ENCODE results near the gene COL6A1.
"Not testable (repeated sequence)": the region's sequence is repeated elsewhere in the genome, so short reads cannot be mapped to it uniquely, and the experiment has no call there.

The COL6A1 gene

GRCh38 chr21:46046471-46046870 is 64.9 kb downstream of the COL6A1 start:
- H3K27ac ChIP-seq (ENCODE audit: low read length): no peak overlapping the region
- H3K4me3 ChIP-seq (ENCODE audit: low read length in 2 of 2): no peak overlapping the region
- no peaks in the 10 kb centered on the region for H3K27me3 ChIP-seq (ENCODE audit: control insufficient read depth in 1 of 2, insufficient read depth in 2 of 2, low read length in 2 of 2)
- peaks cover 18% of the 10 kb centered on the region for H3K4me1 ChIP-seq (ENCODE audit: control insufficient read depth, insufficient read depth, low read length)
- no peaks in the 10 kb centered on the region for H3K36me3 ChIP-seq (ENCODE audit: control insufficient read depth in 2 of 2, insufficient read depth in 2 of 2, low read length in 2 of 2)
- no peaks in the 10 kb centered on the region for H3K9me3 ChIP-seq (ENCODE audit: control insufficient read depth in 2 of 2, low read length in 2 of 2)
- H3K9ac ChIP-seq (ENCODE audit: low read length in 2 of 2): no peak overlapping the region

- not testable (repeated sequence) for H3K27ac ChIP-seq (ENCODE audit: low read length); H3K9me3 ChIP-seq (ENCODE audit: control insufficient read depth in 2 of 2, low read length in 2 of 2); H3K36me3 ChIP-seq (ENCODE audit: control insufficient read depth in 2 of 2, insufficient read depth in 2 of 2, low read length in 2 of 2); H3K9ac ChIP-seq (ENCODE audit: low read length in 2 of 2); H3K4me3 ChIP-seq (ENCODE audit: low read length in 2 of 2); H3K27me3 ChIP-seq (ENCODE audit: control insufficient read depth in 1 of 2, insufficient read depth in 2 of 2, low read length in 2 of 2)
- H3K4me1 ChIP-seq (ENCODE audit: control insufficient read depth, insufficient read depth, low read length): peaks cover 18% of the 10 kb centered on the region
These were observed 65.3 kb downstream of the COL6A1 start for GRCh38 chr21:46046906-46047305.

- Histone ChIP-seq H3K36me3 (ENCODE audit: control insufficient read depth in 2 of 2, insufficient read depth in 2 of 2, low read length in 2 of 2) (no peaks in the 10 kb centered on the region), H3K27ac (ENCODE audit: low read length) (peak overlapping the region; percentile 76), H3K4me3 (ENCODE audit: low read length in 2 of 2) (peak overlapping the region in 1 of 2 donors; percentile 3), H3K4me1 (ENCODE audit: control insufficient read depth, insufficient read depth, low read length) (peaks cover 22% of the 10 kb centered on the region), H3K9me3 (ENCODE audit: control insufficient read depth in 2 of 2, low read length in 2 of 2) (no peaks in the 10 kb centered on the region), H3K27me3 (ENCODE audit: control insufficient read depth in 1 of 2, insufficient read depth in 2 of 2, low read length in 2 of 2) (no peaks in the 10 kb centered on the region), H3K9ac (ENCODE audit: low read length in 2 of 2) (peak overlapping the region; percentile 13 to 51)
These were observed 67.6 kb downstream of the COL6A1 start for GRCh38 chr21:46048926-46049889.

GRCh38 chr21:46049890-46050667 is 68.5 kb downstream of the COL6A1 start:
- no peaks in the 10 kb centered on the region for H3K36me3 ChIP-seq (ENCODE audit: control insufficient read depth in 2 of 2, insufficient read depth in 2 of 2, low read length in 2 of 2)
- no peak overlapping the region for H3K4me3 ChIP-seq (ENCODE audit: low read length in 2 of 2)
- peak overlapping the region; percentile 76 for H3K27ac ChIP-seq (ENCODE audit: low read length)
- H3K9me3 ChIP-seq (ENCODE audit: control insufficient read depth in 2 of 2, low read length in 2 of 2): no peaks in the 10 kb centered on the region
- H3K27me3 ChIP-seq (ENCODE audit: control insufficient read depth in 1 of 2, insufficient read depth in 2 of 2, low read length in 2 of 2): no peaks in the 10 kb centered on the region
- peaks cover 28% of the 10 kb centered on the region for H3K4me1 ChIP-seq (ENCODE audit: control insufficient read depth, insufficient read depth, low read length)
- peak overlapping the region in 1 of 2 donors; percentile 13 for H3K9ac ChIP-seq (ENCODE audit: low read length in 2 of 2)

GRCh38 chr21:46050668-46051378 is 69.3 kb downstream of the COL6A1 start:
- H3K9me3 ChIP-seq (ENCODE audit: control insufficient read depth in 2 of 2, low read length in 2 of 2): no peaks in the 10 kb centered on the region
- no peak overlapping the region for H3K9ac ChIP-seq (ENCODE audit: low read length in 2 of 2)
- no peak overlapping the region for H3K4me3 ChIP-seq (ENCODE audit: low read length in 2 of 2)
- no peaks in the 10 kb centered on the region for H3K27me3 ChIP-seq (ENCODE audit: control insufficient read depth in 1 of 2, insufficient read depth in 2 of 2, low read length in 2 of 2)
- H3K27ac ChIP-seq (ENCODE audit: low read length): peak overlapping the region; percentile 76
- no peaks in the 10 kb centered on the region for H3K36me3 ChIP-seq (ENCODE audit: control insufficient read depth in 2 of 2, insufficient read depth in 2 of 2, low read length in 2 of 2)
- H3K4me1 ChIP-seq (ENCODE audit: control insufficient read depth, insufficient read depth, low read length): peaks cover 35% of the 10 kb centered on the region

GRCh38 chr21:46051379-46051770 is 69.8 kb downstream of the COL6A1 start:
- Histone ChIP-seq H3K27me3 (ENCODE audit: control insufficient read depth in 1 of 2, insufficient read depth in 2 of 2, low read length in 2 of 2) (no peaks in the 10 kb centered on the region), H3K4me3 (ENCODE audit: low read length in 2 of 2) (no peak overlapping the region), H3K36me3 (ENCODE audit: control insufficient read depth in 2 of 2, insufficient read depth in 2 of 2, low read length in 2 of 2) (no peaks in the 10 kb centered on the region), H3K9ac (ENCODE audit: low read length in 2 of 2) (no peak overlapping the region), H3K27ac (ENCODE audit: low read length) (no peak overlapping the region), H3K4me1 (ENCODE audit: control insufficient read depth, insufficient read depth, low read length) (peaks cover 41% of the 10 kb centered on the region), H3K9me3 (ENCODE audit: control insufficient read depth in 2 of 2, low read length in 2 of 2) (no peaks in the 10 kb centered on the region)

- H3K27ac ChIP-seq (ENCODE audit: low read length): no peak overlapping the region
- no peaks in the 10 kb centered on the region for H3K9me3 ChIP-seq (ENCODE audit: control insufficient read depth in 2 of 2, low read length in 2 of 2)
These were observed 70.5 kb downstream of the COL6A1 start for GRCh38 chr21:46051821-46052675.

GRCh38 chr21:46052703-46053651 is 71.4 kb downstream of the COL6A1 start:
- Histone ChIP-seq H3K4me1 (ENCODE audit: control insufficient read depth, insufficient read depth, low read length) (peaks cover 53% of the 10 kb centered on the region), H3K27me3 (ENCODE audit: control insufficient read depth in 1 of 2, insufficient read depth in 2 of 2, low read length in 2 of 2) (no peaks in the 10 kb centered on the region), H3K36me3 (ENCODE audit: control insufficient read depth in 2 of 2, insufficient read depth in 2 of 2, low read length in 2 of 2) (no peaks in the 10 kb centered on the region), H3K4me3 (ENCODE audit: low read length in 2 of 2) (no peak overlapping the region), H3K27ac (ENCODE audit: low read length) (no peak overlapping the region), H3K9ac (ENCODE audit: low read length in 2 of 2) (no peak overlapping the region), H3K9me3 (ENCODE audit: control insufficient read depth in 2 of 2, low read length in 2 of 2) (no peaks in the 10 kb centered on the region)

More at GRCh38 chr21:46051821-46052675, 70.5 kb downstream of the COL6A1 start:
- H3K36me3 ChIP-seq (ENCODE audit: control insufficient read depth in 2 of 2, insufficient read depth in 2 of 2, low read length in 2 of 2): no peaks in the 10 kb centered on the region
- H3K27me3 ChIP-seq (ENCODE audit: control insufficient read depth in 1 of 2, insufficient read depth in 2 of 2, low read length in 2 of 2): no peaks in the 10 kb centered on the region
- H3K4me3 ChIP-seq (ENCODE audit: low read length in 2 of 2): no peak overlapping the region
- peaks cover 47% of the 10 kb centered on the region for H3K4me1 ChIP-seq (ENCODE audit: control insufficient read depth, insufficient read depth, low read length)
- H3K9ac ChIP-seq (ENCODE audit: low read length in 2 of 2): no peak overlapping the region

GRCh38 chr21:46054031-46054430 is 72.5 kb downstream of the COL6A1 start:
- H3K27me3 ChIP-seq (ENCODE audit: control insufficient read depth in 1 of 2, insufficient read depth in 2 of 2, low read length in 2 of 2): no peaks in the 10 kb centered on the region
- no peaks in the 10 kb centered on the region for H3K36me3 ChIP-seq (ENCODE audit: control insufficient read depth in 2 of 2, insufficient read depth in 2 of 2, low read length in 2 of 2)
- no peak overlapping the region for H3K9ac ChIP-seq (ENCODE audit: low read length in 2 of 2)
- H3K4me1 ChIP-seq (ENCODE audit: control insufficient read depth, insufficient read depth, low read length): peaks cover 51% of the 10 kb centered on the region
- no peak overlapping the region for H3K4me3 ChIP-seq (ENCODE audit: low read length in 2 of 2)
- no peaks in the 10 kb centered on the region for H3K9me3 ChIP-seq (ENCODE audit: control insufficient read depth in 2 of 2, low read length in 2 of 2)
- H3K27ac ChIP-seq (ENCODE audit: low read length): peak overlapping the region; percentile 67

Data from stomach smooth muscle (tissue), 2 donors.